Measurements from ENCODE around the gene PITRM1. TPM values are rescaled to one million over a fixed set of nuclear protein-coding genes. Genes with fewer than 3 reads are reported as not detected.
"Not testable (repeated sequence)": the region's sequence is repeated elsewhere in the genome, so short reads cannot be mapped to it uniquely, and the experiment has no call there.

The PITRM1 gene
- total RNA-seq, 2 donors from 2014 or later: 65.9 to 112 TPM

- intact Hi-C loops (cut with DNase I): no loop called here
- DNase-seq (ENCODE audit: low spot score): peak; percentile 80
Observed at GRCh38 chr10:3111621-3112163, 60.9 kb downstream of the PITRM1 start.

DNA sequence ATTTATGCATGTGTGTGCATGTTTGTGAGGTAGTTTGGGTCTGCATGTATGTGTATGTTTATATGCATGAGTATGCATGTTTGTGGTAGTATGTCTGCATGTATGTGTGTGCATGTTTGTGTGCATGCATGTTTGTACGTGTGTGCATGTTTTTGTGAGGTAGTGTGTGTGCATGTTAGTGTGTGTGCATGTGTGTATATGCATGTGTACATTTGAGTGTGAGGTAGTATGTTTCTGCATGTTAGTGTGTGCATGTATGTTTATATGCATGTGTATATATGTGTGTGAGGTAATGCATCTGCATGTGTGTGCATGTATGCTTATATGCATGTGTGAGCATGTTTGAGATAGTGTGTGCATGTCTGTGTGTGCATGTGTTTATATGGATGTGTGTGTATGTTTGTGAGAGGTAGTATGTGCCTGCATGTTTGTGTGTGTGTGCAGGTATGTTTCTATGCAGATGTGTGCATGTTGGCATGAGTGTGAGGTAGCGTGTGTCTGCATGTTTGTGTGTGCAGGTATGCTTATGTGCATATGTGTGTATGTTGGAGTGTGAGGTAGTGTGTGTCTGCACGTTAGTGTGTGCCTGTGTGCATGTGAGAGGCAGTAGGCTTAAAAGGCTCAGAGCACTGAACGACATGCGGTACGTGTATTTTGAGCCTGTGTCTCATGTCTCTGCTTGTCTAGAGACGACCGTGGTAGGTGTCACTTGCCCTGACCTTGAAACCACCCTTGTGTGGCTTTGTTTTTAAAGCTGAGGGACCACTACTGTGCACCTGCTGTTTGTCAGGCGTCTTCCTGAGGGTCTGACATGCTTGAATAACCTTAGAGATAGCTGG lies 61.6 kb downstream of the PITRM1 start:
- intact Hi-C loops (cut with DNase I): no loop called here
- no peak for DNase-seq (ENCODE audit: low spot score)

DNA sequence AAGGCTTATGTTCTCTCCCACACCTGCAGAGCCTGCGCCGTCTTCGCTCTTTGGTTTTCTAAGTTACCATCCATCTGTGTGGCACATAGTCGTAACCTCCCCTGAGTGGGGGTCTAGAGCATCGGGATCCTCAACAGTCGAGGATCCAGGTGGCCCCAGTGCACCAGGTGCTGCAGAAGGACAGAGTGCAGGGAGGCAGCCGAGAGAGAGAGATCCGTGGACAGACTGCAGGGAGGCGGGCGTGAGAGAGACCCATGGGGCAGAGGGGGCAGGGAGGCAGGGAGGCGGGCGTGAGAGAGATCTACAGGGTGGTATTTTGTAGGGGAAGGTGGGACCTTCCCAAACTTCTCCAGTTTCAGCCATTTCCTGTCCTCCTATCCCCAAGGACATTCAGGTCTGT lies 62.9 kb downstream of the PITRM1 start:
- intact Hi-C loops (cut with DNase I): no loop called here
- peak; percentile 52 for DNase-seq (ENCODE audit: low spot score)

- no peak for DNase-seq (ENCODE audit: low spot score)
- intact Hi-C loops (cut with DNase I): no loop called here
Observed at GRCh38 chr10:3109196-3109595, 63.4 kb downstream of the PITRM1 start.

GRCh38 chr10:3108575-3109105 lies 63.9 kb downstream of the PITRM1 start:
- intact Hi-C loops (cut with DNase I): no loop called here
- no peak for DNase-seq (ENCODE audit: low spot score)

DNA sequence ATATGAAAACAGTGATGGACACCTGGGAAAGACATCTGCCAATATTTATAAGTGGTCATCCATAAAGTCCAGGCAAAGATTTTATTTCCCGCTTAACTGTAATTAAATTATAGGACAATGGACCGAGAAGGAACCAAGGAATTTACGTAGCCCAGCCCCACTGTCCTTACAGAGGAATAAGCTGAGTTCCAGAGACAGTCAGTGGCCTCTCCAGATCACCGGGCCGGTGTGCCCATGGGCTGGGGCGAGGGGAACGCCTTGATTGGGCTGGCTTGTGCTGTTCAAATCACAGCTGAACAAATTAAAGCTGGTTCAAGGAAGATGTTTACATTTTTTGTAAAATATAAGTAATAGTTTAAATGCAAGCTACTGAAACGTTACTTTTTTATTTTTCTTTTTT lies 64.5 kb downstream of the PITRM1 start:
- intact Hi-C loops (cut with DNase I): no loop called here
- peak; percentile 48 for DNase-seq (ENCODE audit: low spot score)

DNA sequence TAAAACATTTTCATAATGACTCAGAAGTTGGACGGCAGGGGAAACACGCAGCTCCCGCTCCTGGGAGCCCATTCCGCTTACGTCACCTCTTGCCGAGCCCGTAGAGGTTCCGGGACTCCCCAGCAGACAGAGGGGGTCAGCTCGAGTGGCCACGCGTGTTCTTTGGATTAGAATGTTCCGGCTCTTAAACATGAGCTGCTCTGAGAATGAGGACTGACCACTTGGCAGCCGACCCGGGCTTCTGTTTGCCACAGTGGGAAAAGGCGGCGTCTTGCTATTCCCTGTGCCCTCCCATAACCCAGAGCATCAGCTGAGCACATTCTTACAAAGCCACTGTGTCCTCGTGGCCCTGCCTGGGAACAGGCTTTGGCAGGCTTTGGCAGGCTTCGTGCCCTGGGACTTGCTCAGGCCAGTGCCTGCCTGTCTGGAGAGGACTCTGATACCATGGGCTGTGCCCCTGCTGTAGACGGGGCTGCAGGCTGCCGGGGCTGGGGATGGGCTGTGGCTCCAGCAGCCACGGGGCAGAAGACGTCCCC lies 65.1 kb downstream of the PITRM1 start:
- intact Hi-C loops (cut with DNase I): no loop called here
- DNase-seq (ENCODE audit: low spot score): peak; percentile 95

- intact Hi-C loops (cut with DNase I): no loop called here
- DNase-seq (ENCODE audit: low spot score): peak; percentile 36
Observed at GRCh38 chr10:3106928-3107425, 65.6 kb downstream of the PITRM1 start.

DNA sequence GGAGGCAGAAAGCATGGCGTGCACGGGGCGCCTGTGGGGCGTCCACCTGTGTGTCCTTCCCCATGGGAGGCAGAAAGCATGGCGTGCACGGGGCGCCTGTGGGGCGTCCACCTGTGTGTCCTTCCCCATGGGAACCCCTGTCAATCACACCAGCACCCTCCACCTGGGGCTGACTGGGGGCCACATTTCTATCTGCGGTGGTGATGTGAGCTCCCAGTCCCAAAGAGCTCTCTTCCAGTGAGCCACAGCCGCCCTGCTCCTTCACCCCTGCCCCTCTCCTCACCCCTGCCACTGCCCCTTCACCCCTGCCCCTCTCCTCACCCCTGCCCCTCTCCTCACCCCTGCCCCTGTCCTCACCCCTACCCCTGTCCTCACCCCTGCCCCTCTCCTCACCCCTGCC lies 66.3 kb downstream of the PITRM1 start:
- peak; percentile 49 for DNase-seq (ENCODE audit: low spot score)
- intact Hi-C loops (cut with DNase I): not testable (repeated sequence)

- DNase-seq (ENCODE audit: low spot score): peak; percentile 66
- intact Hi-C loops (cut with DNase I): no loop called here
Observed at GRCh38 chr10:3105905-3106304, 66.7 kb downstream of the PITRM1 start.

DNA sequence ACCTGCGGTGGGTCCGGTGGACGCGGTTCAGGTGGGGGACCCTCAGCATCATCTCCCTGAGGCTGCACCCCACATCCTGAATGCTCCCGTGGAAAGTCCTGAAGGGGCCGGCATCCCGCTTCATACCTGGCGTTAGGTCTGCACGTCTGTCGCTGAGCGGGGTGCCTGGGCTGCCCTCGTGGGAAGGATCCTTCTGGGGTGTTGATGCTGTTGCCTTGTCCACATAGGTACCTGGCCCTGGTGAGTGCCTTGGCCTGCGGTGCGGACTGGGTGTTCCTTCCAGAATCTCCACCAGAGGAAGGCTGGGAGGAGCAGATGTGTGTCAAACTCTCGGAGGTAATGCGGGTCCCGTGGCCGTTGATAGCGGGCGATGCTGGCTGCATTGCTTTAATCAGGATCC lies 67.4 kb downstream of the PITRM1 start:
- DNase-seq (ENCODE audit: low spot score): peak; percentile 77
- intact Hi-C loops (cut with DNase I): no loop called here

GRCh38 chr10:3104251-3104918 lies 68.2 kb downstream of the PITRM1 start:
- intact Hi-C loops (cut with DNase I): no loop called here
- peak; percentile 76 for DNase-seq (ENCODE audit: low spot score)

DNA sequence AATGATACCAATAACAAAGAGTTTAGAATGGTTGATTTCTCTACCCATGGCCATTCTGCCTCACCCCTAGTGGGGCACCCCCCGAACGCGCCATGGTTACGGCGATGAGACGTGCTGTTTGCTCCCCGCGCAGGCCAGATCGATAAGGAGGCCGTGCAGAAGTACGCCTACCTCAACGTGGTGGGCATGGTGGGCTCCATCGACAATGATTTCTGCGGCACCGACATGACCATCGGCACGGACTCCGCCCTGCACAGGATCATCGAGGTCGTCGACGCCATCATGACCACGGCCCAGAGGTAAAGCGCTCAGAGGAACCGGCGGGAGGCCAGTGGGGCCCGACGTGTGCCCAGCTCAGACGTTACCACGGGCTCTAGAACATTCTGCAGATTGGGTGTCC lies 68.9 kb downstream of the PITRM1 start:
- intact Hi-C loops (cut with DNase I): no loop called here

GRCh38 chr10:3102720-3103427 lies 69.7 kb downstream of the PITRM1 start:
- intact Hi-C loops (cut with DNase I): no loop called here
- DNase-seq (ENCODE audit: low spot score): peak; percentile 72

More for the DNA sequence above, 68.9 kb downstream of the PITRM1 start:
- DNase-seq (ENCODE audit: low spot score): peak; percentile 76

- peak; percentile 68 for DNase-seq (ENCODE audit: low spot score)
- intact Hi-C loops (cut with DNase I): no loop called here
Observed at GRCh38 chr10:3100856-3101640, 71.5 kb downstream of the PITRM1 start.

DNA sequence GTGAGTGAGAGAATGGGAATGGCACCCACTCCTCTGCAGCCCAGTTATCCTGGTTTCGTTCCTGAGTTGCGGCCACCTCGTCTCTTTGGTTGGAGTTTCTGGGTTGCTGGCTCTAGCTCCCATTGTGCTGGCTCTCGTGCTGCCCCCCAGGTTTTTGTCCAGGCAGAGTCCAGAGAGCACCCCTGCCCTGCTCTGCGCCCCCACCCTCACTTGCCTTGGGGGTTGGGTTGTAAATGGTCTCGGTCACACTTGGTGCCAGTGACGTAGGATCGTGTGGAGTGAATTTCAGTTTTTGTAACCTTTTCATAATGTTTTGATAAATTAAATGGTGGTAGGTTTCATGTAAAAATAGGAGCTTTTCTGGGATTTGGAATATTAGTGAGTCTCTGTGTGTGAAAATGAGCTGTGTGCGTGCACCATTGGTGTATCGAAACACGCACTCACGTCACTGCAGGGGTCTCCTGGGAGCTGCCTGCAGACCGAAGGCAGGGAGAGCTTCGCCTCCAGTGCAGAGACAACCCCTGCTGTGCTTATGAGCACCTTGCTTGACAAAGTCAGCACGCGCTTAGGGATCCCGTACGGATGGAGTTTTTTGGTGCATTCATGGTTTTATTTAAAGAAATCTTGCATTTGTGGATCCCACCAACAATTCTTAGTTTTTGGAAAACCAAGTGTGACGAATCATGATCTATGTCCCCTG lies 72.3 kb downstream of the PITRM1 start:
- intact Hi-C loops (cut with DNase I): no loop called here
- peak; percentile 54 for DNase-seq (ENCODE audit: low spot score)

DNA sequence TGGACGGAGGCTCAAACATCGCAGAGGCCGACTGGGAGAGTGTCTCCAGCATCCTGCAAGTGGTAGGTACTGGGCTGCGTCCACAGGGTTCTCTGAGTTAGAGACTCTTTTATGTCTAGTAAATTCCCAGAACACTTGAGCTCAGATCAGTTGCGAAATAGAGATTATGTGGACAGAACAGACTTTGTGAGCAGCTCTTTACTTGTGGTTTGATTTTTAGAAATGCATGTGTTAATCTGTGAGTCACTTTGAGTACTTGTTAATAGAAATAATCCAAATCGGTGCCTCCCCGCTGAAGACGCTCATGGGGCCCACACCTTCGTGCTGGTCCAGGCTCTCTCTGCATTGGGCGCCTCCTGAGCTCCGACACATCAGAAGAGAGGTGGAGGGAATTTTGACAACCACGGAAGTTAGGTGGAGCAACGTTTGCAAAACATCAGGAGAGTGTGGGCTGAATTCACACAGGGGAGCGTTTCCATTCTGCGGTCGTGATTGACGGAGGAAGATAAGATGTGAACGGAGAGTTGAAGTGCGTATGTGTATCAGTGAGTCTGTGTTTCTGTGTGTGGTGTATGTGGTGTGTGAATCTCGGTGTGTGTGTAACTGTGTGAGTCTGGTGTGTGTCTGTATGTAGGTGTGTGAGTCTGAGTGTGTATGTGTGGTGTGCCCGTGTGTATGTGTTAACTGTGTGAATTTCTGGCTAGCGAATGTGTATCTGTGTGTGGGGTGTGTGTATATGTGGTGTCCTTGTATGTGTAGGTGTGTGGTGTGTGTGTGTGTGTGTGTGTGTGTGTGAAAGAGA lies 73.1 kb downstream of the PITRM1 start:
- intact Hi-C loops (cut with DNase I): no loop called here

More for the DNA sequence above, 73.1 kb downstream of the PITRM1 start:
- DNase-seq (ENCODE audit: low spot score): peak; percentile 71

Data from posterior vena cava (tissue), 2 donors.